Astrocyte (in vitro differentiated cells and primary cell): ENCODE results near the gene APH1B. TPM values are rescaled to one million over a fixed set of nuclear protein-coding genes. Genes with fewer than 3 reads are reported as not detected.

ENCODE experiments used
- DNase-seq: peaks from one replicate; pipeline ENCODE4 v3.0.0-alpha.2; 2010; ENCODE audit warnings: low read depth
- FAIRE-seq: peaks from 2 replicates; lab custom pipeline; 2011; peaks lifted over from hg19 to GRCh38; lab: Jason Lieb, UNC
- H2AFZ ChIP-seq: 2 replicates; pipeline ENCODE4 v1.6.0; 2012; ENCODE audit warnings: low read depth, low read length, inconsistent platforms
- H3K27ac ChIP-seq: 2 replicates; pipeline ENCODE4 v1.5.1; 2011; ENCODE audit warnings: low read depth, low read length, inconsistent platforms
- H3K27me3 ChIP-seq: 2 replicates; pipeline ENCODE4 v1.6.0; 2011; ENCODE audit warnings: low read length, inconsistent platforms; ENCODE audit not compliant: insufficient read depth
- H3K36me3 ChIP-seq: 2 replicates; pipeline ENCODE4 v1.5.1; 2011; ENCODE audit warnings: low read length, inconsistent platforms; ENCODE audit not compliant: insufficient read depth
- H3K4me1 ChIP-seq: 2 replicates; pipeline ENCODE4 v1.5.1; 2011; ENCODE audit warnings: low read length, inconsistent platforms; ENCODE audit not compliant: insufficient read depth
- H3K4me2 ChIP-seq: 2 replicates; pipeline ENCODE4 v1.6.0; 2012; ENCODE audit warnings: low read length, inconsistent platforms
- H3K4me3 ChIP-seq: 2 replicates; pipeline ENCODE4 v1.5.1; 2011; ENCODE audit warnings: low read depth, mild to moderate bottlenecking, low read length, inconsistent platforms; ENCODE audit not compliant: insufficient read depth
- H3K79me2 ChIP-seq: 2 replicates; pipeline ENCODE4 v1.6.0; 2012; ENCODE audit warnings: mild to moderate bottlenecking, low read length, inconsistent platforms; ENCODE audit not compliant: insufficient read depth
- H3K9ac ChIP-seq: 2 replicates; pipeline ENCODE4 v1.6.0; 2012; ENCODE audit warnings: mild to moderate bottlenecking, low read length, inconsistent platforms
- H3K9me3 ChIP-seq: 2 replicates; pipeline ENCODE4 v1.5.1; 2012; ENCODE audit warnings: low read depth, mild to moderate bottlenecking, low read length, inconsistent platforms; ENCODE audit not compliant: insufficient read depth
- H4K20me1 ChIP-seq: 2 replicates; pipeline ENCODE4 v1.6.0; 2012; ENCODE audit warnings: low read length, inconsistent platforms; ENCODE audit not compliant: insufficient read depth
- H3K27ac Mint-ChIP-seq: one replicate; pipeline ENCODE4 v1.8.0; 2021; ENCODE audit warnings: mild to moderate bottlenecking, mixed read lengths; ENCODE audit not compliant: unreplicated experiment
- H3K27me3 Mint-ChIP-seq: one replicate; pipeline ENCODE4 v1.8.0; 2021; ENCODE audit warnings: low read depth, mixed read lengths; ENCODE audit not compliant: unreplicated experiment
- H3K36me3 Mint-ChIP-seq: one replicate; pipeline ENCODE4 v1.8.0; 2021; ENCODE audit warnings: low read depth, mixed read lengths; ENCODE audit not compliant: unreplicated experiment
- H3K4me1 Mint-ChIP-seq: one replicate; pipeline ENCODE4 v1.8.0; 2021; ENCODE audit warnings: low read depth, mixed read lengths; ENCODE audit not compliant: unreplicated experiment
- H3K4me3 Mint-ChIP-seq: one replicate; pipeline ENCODE4 v1.8.0; 2021; ENCODE audit warnings: mild to moderate bottlenecking, moderate library complexity, mixed read lengths; ENCODE audit not compliant: unreplicated experiment
- H3K9me3 Mint-ChIP-seq: one replicate; pipeline ENCODE4 v1.8.0; 2021; ENCODE audit warnings: mild to moderate bottlenecking, mixed read lengths; ENCODE audit not compliant: unreplicated experiment
- CTCF ChIP-seq: IDR thresholded peaks from 2 replicates; pipeline ENCODE4 v1.5.1; 2011; ENCODE audit warnings: low read depth, mild to moderate bottlenecking, inconsistent platforms, low read length, moderate library complexity; ENCODE audit not compliant: insufficient read depth
- EZH2 ChIP-seq: IDR thresholded peaks from 2 replicates; pipeline ENCODE4 v1.6.1; 2012; ENCODE audit warnings: mild to moderate bottlenecking, low read length, inconsistent platforms; ENCODE audit not compliant: insufficient read depth
- total RNA-seq: library from RNA; stranded (reverse); gene quantifications from 2 replicates; pipeline ENCODE4 v1.2.1, GENCODE V29; 2021

The APH1B gene
- total RNA-seq, 1 donor from 2014 or later, result 18.2 TPM

GRCh38 chr15:63350178-63350621, 72.8 kb downstream of the APH1B start:
- Mint-ChIP-seq H3K36me3 (no peaks in the 10 kb centered on the region), H3K4me1 (peaks cover 11% of the 10 kb centered on the region), H3K27me3 (peaks cover 36% of the 10 kb centered on the region), H3K27ac (no peak overlapping the region), H3K4me3 (no peak overlapping the region), H3K9me3 (no peaks in the 10 kb centered on the region)
- no peak overlapping the region for H2AFZ ChIP-seq
- no peaks in the 10 kb centered on the region for H4K20me1 ChIP-seq
- H3K4me3 ChIP-seq, result no peak overlapping the region
- H3K27ac ChIP-seq, result no peak overlapping the region
- no peak overlapping the region for H3K4me2 ChIP-seq
- no peaks in the 10 kb centered on the region for H3K9me3 ChIP-seq
- DNase-seq, result no peak
- no peaks in the 10 kb centered on the region for H3K36me3 ChIP-seq
- no peaks in the 10 kb centered on the region for H3K27me3 ChIP-seq
- H3K79me2 ChIP-seq, result no peaks in the 10 kb centered on the region
- FAIRE-seq, result no peak
- no peak overlapping the region for H3K9ac ChIP-seq
- TF ChIP-seq EZH2 (no peak), CTCF (no peak)
- peaks cover 23% of the 10 kb centered on the region for H3K4me1 ChIP-seq

- no peaks in the 10 kb centered on the region for H3K79me2 ChIP-seq
- H2AFZ ChIP-seq, result no peak overlapping the region
- no peak for FAIRE-seq
- no peak overlapping the region for H3K4me2 ChIP-seq
- no peak overlapping the region for H3K9ac ChIP-seq
- no peaks in the 10 kb centered on the region for H3K27me3 ChIP-seq
- H3K9me3 ChIP-seq, result no peaks in the 10 kb centered on the region
- H3K4me1 ChIP-seq, result peaks cover 22% of the 10 kb centered on the region
- H3K4me3 Mint-ChIP-seq, result no peak overlapping the region
- peaks cover 11% of the 10 kb centered on the region for H3K4me1 Mint-ChIP-seq
- no peaks in the 10 kb centered on the region for H3K9me3 Mint-ChIP-seq
- H3K36me3 Mint-ChIP-seq, result no peaks in the 10 kb centered on the region
- no peaks in the 10 kb centered on the region for H3K36me3 ChIP-seq
- no peak overlapping the region for H3K27ac ChIP-seq
- no peak overlapping the region for H3K4me3 ChIP-seq
- no peaks in the 10 kb centered on the region for H4K20me1 ChIP-seq
- TF ChIP-seq CTCF (no peak), EZH2 (no peak)
- no peak for DNase-seq
- H3K27me3 Mint-ChIP-seq, result peaks cover 38% of the 10 kb centered on the region
- H3K27ac Mint-ChIP-seq, result no peak overlapping the region
Observed at GRCh38 chr15:63351170-63351569, 73.8 kb downstream of the APH1B start.

- peaks cover 34% of the 10 kb centered on the region for H3K27me3 Mint-ChIP-seq
- H3K9me3 Mint-ChIP-seq, result no peaks in the 10 kb centered on the region
- no peak overlapping the region for H3K4me3 Mint-ChIP-seq
- no peak overlapping the region for H2AFZ ChIP-seq
- H3K9me3 ChIP-seq, result no peaks in the 10 kb centered on the region
- H3K36me3 ChIP-seq, result no peaks in the 10 kb centered on the region
- H3K9ac ChIP-seq, result no peak overlapping the region
- H4K20me1 ChIP-seq, result no peaks in the 10 kb centered on the region
- no peak overlapping the region for H3K4me2 ChIP-seq
- FAIRE-seq, result no peak
- no peak overlapping the region for H3K27ac ChIP-seq
- TF ChIP-seq CTCF, result no peak
- H3K4me1 Mint-ChIP-seq, result peaks cover 6% of the 10 kb centered on the region
- H3K79me2 ChIP-seq, result no peaks in the 10 kb centered on the region
- no peak for DNase-seq
- no peaks in the 10 kb centered on the region for H3K36me3 Mint-ChIP-seq
- H3K4me1 ChIP-seq, result peaks cover 11% of the 10 kb centered on the region
- H3K27ac Mint-ChIP-seq, result no peak overlapping the region
- no peaks in the 10 kb centered on the region for H3K27me3 ChIP-seq
- no peak overlapping the region for H3K4me3 ChIP-seq
Observed at GRCh38 chr15:63352808-63353207, 75.4 kb downstream of the APH1B start.
